PC-3 (cell line): ENCODE data around the gene RABGAP1.

Source experiments
- EZH2 ChIP-seq: fragments of 300-600 bp; sonication (generic); IDR thresholded peaks from one replicate; pipeline ENCODE4 v1.6.1; 2017; ENCODE audit warnings: antibody characterized with exemption, mild to moderate bottlenecking, low read length; ENCODE audit not compliant: unreplicated experiment
- EZH2phosphoT487 ChIP-seq: fragments of 300-600 bp; sonication (generic); IDR thresholded peaks from 2 replicates; pipeline ENCODE4 v1.6.1; 2018; ENCODE audit warnings: mild to moderate bottlenecking, antibody characterized with exemption, low read length, borderline replicate concordance
- TF ChIP-seq, protein P1 (sequence below): fragments of 300-600 bp; sonication (generic); conservative IDR thresholded peaks from 2 replicates; pipeline ENCODE4 v1.5.1; 2017; ENCODE audit warnings: antibody characterized with exemption, low read depth, mild to moderate bottlenecking, low read length

DNA sequence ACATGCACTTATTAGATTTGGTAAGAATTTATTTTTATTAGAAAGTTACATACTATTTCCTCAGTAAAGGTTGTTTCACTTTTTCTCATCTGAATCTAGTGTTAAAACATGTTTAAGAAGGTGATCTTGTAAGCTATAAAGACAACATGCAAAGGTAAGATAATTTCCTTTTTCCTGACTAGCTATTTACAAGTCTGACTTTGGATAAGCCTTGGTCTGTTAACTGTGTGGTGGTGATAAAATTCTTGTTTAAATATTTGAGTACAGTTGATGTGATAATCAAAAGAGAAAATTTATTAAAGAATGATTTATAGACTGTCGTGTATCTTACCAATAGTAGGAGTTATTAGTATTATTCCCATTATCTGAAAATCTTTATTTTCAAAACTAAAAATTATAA is 55.8 kb downstream of the RABGAP1 start:
- TF ChIP-seq EZH2 = no peak
- TF ChIP-seq, protein P1, sequence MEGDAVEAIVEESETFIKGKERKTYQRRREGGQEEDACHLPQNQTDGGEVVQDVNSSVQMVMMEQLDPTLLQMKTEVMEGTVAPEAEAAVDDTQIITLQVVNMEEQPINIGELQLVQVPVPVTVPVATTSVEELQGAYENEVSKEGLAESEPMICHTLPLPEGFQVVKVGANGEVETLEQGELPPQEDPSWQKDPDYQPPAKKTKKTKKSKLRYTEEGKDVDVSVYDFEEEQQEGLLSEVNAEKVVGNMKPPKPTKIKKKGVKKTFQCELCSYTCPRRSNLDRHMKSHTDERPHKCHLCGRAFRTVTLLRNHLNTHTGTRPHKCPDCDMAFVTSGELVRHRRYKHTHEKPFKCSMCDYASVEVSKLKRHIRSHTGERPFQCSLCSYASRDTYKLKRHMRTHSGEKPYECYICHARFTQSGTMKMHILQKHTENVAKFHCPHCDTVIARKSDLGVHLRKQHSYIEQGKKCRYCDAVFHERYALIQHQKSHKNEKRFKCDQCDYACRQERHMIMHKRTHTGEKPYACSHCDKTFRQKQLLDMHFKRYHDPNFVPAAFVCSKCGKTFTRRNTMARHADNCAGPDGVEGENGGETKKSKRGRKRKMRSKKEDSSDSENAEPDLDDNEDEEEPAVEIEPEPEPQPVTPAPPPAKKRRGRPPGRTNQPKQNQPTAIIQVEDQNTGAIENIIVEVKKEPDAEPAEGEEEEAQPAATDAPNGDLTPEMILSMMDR = no peak
- TF ChIP-seq EZH2phosphoT487 = no peak
